ENCODE measurements around the gene ALG8.
"Not testable (repeated sequence)": the region's sequence is repeated elsewhere in the genome, so short reads cannot be mapped to it uniquely, and the experiment has no call there.

ALG8 gene

GRCh38 chr11:78139422-78140391 is at the start of gene ALG8:
Gene ALG8, minus strand, starts transcription at chr11:78139626. Its CDS starts 38 bp downstream, at chr11:78139588.
- peak; percentile 94 for DNase-seq (ENCODE audit: low read depth, low spot score)

- peak; percentile 85 for DNase-seq (ENCODE audit: low read depth, low spot score)
Measured at GRCh38 chr11:78188286-78189173, 49.1 kb upstream of the ALG8 start, which contains the start of the genes KCTD21 and USP35. Gene KCTD21, minus strand, starts transcription at chr11:78188626. Its CDS starts 14,072 bp downstream, at chr11:78174554. Gene USP35, plus strand, starts transcription at chr11:78188919. Its CDS starts 7,327 bp downstream, at chr11:78196246.

- peak; percentile 54 for DNase-seq (ENCODE audit: low read depth, low spot score)
Measured at GRCh38 chr11:78187366-78188285, 48.2 kb upstream of the ALG8 start.

GRCh38 chr11:78181185-78181584 is 41.8 kb upstream of the ALG8 start:
- DNase-seq (ENCODE audit: low read depth, low spot score): no peak

GRCh38 chr11:78180751-78181150 is 41.3 kb upstream of the ALG8 start:
- no peak for DNase-seq (ENCODE audit: low read depth, low spot score)

GRCh38 chr11:78179459-78180071 is 40.1 kb upstream of the ALG8 start:
- no peak for DNase-seq (ENCODE audit: low read depth, low spot score)

- DNase-seq (ENCODE audit: low read depth, low spot score): no peak
Measured at GRCh38 chr11:78177216-78177615, 37.8 kb upstream of the ALG8 start.

GRCh38 chr11:78176605-78177141 is 37.2 kb upstream of the ALG8 start:
- DNase-seq (ENCODE audit: low read depth, low spot score): no peak

GRCh38 chr11:78175862-78176261 is 36.4 kb upstream of the ALG8 start:
- DNase-seq (ENCODE audit: low read depth, low spot score): not testable (repeated sequence)

- DNase-seq (ENCODE audit: low read depth, low spot score): no peak
Measured at GRCh38 chr11:78171951-78172350, 32.5 kb upstream of the ALG8 start.

GRCh38 chr11:78170874-78171549 is 31.6 kb upstream of the ALG8 start:
- no peak for DNase-seq (ENCODE audit: low read depth, low spot score)

- DNase-seq (ENCODE audit: low read depth, low spot score): no peak
Measured at GRCh38 chr11:78170413-78170812, 31.0 kb upstream of the ALG8 start.

GRCh38 chr11:78168539-78169477 is 29.4 kb upstream of the ALG8 start:
- no peak for DNase-seq (ENCODE audit: low read depth, low spot score)

- no peak for DNase-seq (ENCODE audit: low read depth, low spot score)
Measured at GRCh38 chr11:78166855-78167469, 27.5 kb upstream of the ALG8 start.

GRCh38 chr11:78164471-78164870 is 25.0 kb upstream of the ALG8 start:
- DNase-seq (ENCODE audit: low read depth, low spot score): no peak

- no peak for DNase-seq (ENCODE audit: low read depth, low spot score)
Measured at GRCh38 chr11:78163828-78164227, 24.4 kb upstream of the ALG8 start.

- DNase-seq (ENCODE audit: low read depth, low spot score): no peak
Measured at GRCh38 chr11:78161962-78162371, 22.5 kb upstream of the ALG8 start.

- no peak for DNase-seq (ENCODE audit: low read depth, low spot score)
Measured at GRCh38 chr11:78161346-78161745, 21.9 kb upstream of the ALG8 start.
